HCT116 (cell line): ENCODE results near the gene CDC6. TPM values are rescaled to one million over a fixed set of nuclear protein-coding genes. Genes with fewer than 3 reads are reported as not detected.

Experiments
- ATAC-seq: fragments of 200-7000 bp; cut with Tn5 transposase; 2 replicates; pipeline ENCODE4 v1.9.1; 2020; ENCODE audit warnings: mild to moderate bottlenecking, moderate library complexity
- BruUV-seq: library from RNA; stranded (reverse); fragments of 400-500 nt; replicated peaks from 2 replicates; lab custom pipeline; 2021; lab: Mats Ljungman, UMichigan
- CTCF ChIA-PET: fragments of 300-600 bp; sonication (Branson Sonifier 250); formaldehyde crosslinking; loops from one replicate; lab custom pipeline; 2021; ENCODE audit warnings: antibody characterized with exemption; lab: Charles Lee
- POLR2A ChIA-PET: fragments of 300-600, 350-600 bp; sonication (Branson Sonifier 250); formaldehyde crosslinking; loops from one replicate; lab custom pipeline; 2021; ENCODE audit warnings: antibody characterized with exemption; lab: Charles Lee
- RAD21 ChIA-PET, 2 experiments: fragments of 300-600 bp; sonication (Branson Sonifier 250); formaldehyde crosslinking; loops; one replicate each; lab custom pipeline; 2023; ENCODE audit warnings: low total read pairs in 2 of 2; ENCODE audit not compliant: uncharacterized antibody in 2 of 2, unreplicated experiment in 2 of 2, low non-redundant PET in 1 of 2; lab: Charles Lee
- DNase-seq: peaks from one replicate; pipeline ENCODE4 v3.0.0-alpha.2; 2010; ENCODE audit warnings: low read depth, low spot score
- H2AFZ ChIP-seq: fragments of 200-600 bp; shearing (Covaris generic), sonication (generic); 2 replicates; pipeline ENCODE4 v1.6.1; 2017; ENCODE audit warnings: low read depth, mixed run types, mixed read lengths, antibody characterized with exemption, low read length; ENCODE audit not compliant: poor library complexity, severe bottlenecking
- H3K27ac ChIP-seq: 2 replicates; pipeline ENCODE4 v1.5.1; 2012; ENCODE audit warnings: low read depth, low read length
- H3K27me3 ChIP-seq: fragments of 200-600 bp; sonication (generic); 2 replicates; pipeline ENCODE4 v1.6.1; 2016; ENCODE audit warnings: mixed run types, low read length, mixed read lengths; ENCODE audit not compliant: insufficient read depth
- H3K36me3 ChIP-seq, 2 experiments: fragments of 200-500 bp in 1 of 2; fragments of 200-600 bp in 1 of 2; sonication (Bioruptor generic) in 1 of 2; sonication (generic) in 1 of 2; 2 replicates each; pipeline versions ENCODE4 v1.5.1 to v1.6.1; 2014 to 2016; ENCODE audit warnings: low read length in 2 of 2, inconsistent platforms in 1 of 2, mixed read lengths in 1 of 2, mixed run types in 1 of 2; ENCODE audit not compliant: insufficient read depth in 2 of 2, control insufficient read depth in 1 of 2
- H3K4me1 ChIP-seq, 2 experiments: fragments of 200-600 bp in 1 of 2; sonication (generic) in 1 of 2; 2 replicates each; pipeline versions ENCODE4 v1.5.1 to v1.6.1; 2012 to 2017; ENCODE audit warnings: low read length in 2 of 2, inconsistent platforms in 1 of 2, mild to moderate bottlenecking in 1 of 2, mixed read lengths in 1 of 2, mixed run types in 1 of 2, moderate library complexity in 1 of 2; ENCODE audit not compliant: insufficient read depth in 2 of 2, control insufficient read depth in 1 of 2
- H3K4me2 ChIP-seq: fragments of 200-600 bp; sonication (generic); 2 replicates; pipeline ENCODE4 v1.6.1; 2017; ENCODE audit warnings: mixed run types, low read length, mixed read lengths
- H3K4me3 ChIP-seq, 2 experiments: fragments of 200-600 bp in 1 of 2; sonication (generic) in 1 of 2; replicated peaks in 1 of 2; 2 replicates each; pipeline ENCODE4 v1.5.1; 2011 to 2016; ENCODE audit warnings: low read length in 2 of 2, control low read depth in 1 of 2, low read depth in 1 of 2, mild to moderate bottlenecking in 1 of 2, mixed read lengths in 1 of 2, mixed run types in 1 of 2
- H3K79me2 ChIP-seq: fragments of 200-600 bp; sonication (generic); 2 replicates; pipeline ENCODE4 v1.6.1; 2017; ENCODE audit warnings: mild to moderate bottlenecking, mixed run types, low read length, moderate library complexity, mixed read lengths; ENCODE audit not compliant: insufficient read depth
- H3K9ac ChIP-seq: fragments of 200-600 bp; sonication (generic); 2 replicates; pipeline ENCODE4 v1.6.1; 2016; ENCODE audit warnings: low read length, mixed read lengths
- H3K9me2 ChIP-seq: fragments of 200-600 bp; sonication (generic), shearing (Covaris generic); 2 replicates; pipeline ENCODE4 v1.6.1; 2017; ENCODE audit warnings: mixed run types, mild to moderate bottlenecking, moderate library complexity; ENCODE audit not compliant: insufficient read depth
- H3K9me3 ChIP-seq, 2 experiments: fragments of 200-500 bp in 1 of 2; fragments of 200-600 bp in 1 of 2; sonication (Bioruptor generic) in 1 of 2; sonication (generic) in 1 of 2; 2 replicates each; pipeline ENCODE4 v1.6.1; 2014 to 2017; ENCODE audit warnings: low read length in 2 of 2, mixed read lengths in 2 of 2, inconsistent platforms in 1 of 2, low read depth in 1 of 2, mild to moderate bottlenecking in 1 of 2, mixed run types in 1 of 2, moderate library complexity in 1 of 2; ENCODE audit not compliant: control insufficient read depth in 1 of 2, insufficient read depth in 1 of 2
- H4K20me1 ChIP-seq: fragments of 200-600 bp; sonication (generic), shearing (Covaris generic); 2 replicates; pipeline ENCODE4 v1.6.1; 2017; ENCODE audit warnings: mixed run types, mild to moderate bottlenecking, moderate library complexity; ENCODE audit not compliant: insufficient read depth
- EGR1 ChIP-seq: IDR thresholded peaks from 2 replicates; pipeline ENCODE4 v1.6.1; 2012; ENCODE audit warnings: low read depth
- EZH2 ChIP-seq: fragments of 200-600 bp; sonication (generic); IDR thresholded peaks from 2 replicates; pipeline ENCODE4 v1.6.1; 2017; ENCODE audit warnings: antibody characterized with exemption, mixed run types
- EZH2phosphoT487 ChIP-seq: fragments of 200-600 bp; IDR thresholded peaks from 2 replicates; pipeline ENCODE4 v1.6.1; 2018; ENCODE audit warnings: antibody characterized with exemption, borderline replicate concordance
- JUND ChIP-seq: IDR thresholded peaks from 2 replicates; pipeline ENCODE4 v1.6.1; 2012
- SIN3A ChIP-seq: IDR thresholded peaks from 2 replicates; pipeline ENCODE4 v1.6.1; 2012; ENCODE audit warnings: low read depth
- SP1 ChIP-seq: IDR thresholded peaks from 2 replicates; pipeline ENCODE4 v1.6.1; 2012; ENCODE audit warnings: low read depth
- YY1 ChIP-seq: IDR thresholded peaks from 2 replicates; pipeline ENCODE4 v1.6.1; 2011; ENCODE audit warnings: low read length, low read depth, moderate library complexity, mild to moderate bottlenecking; ENCODE audit not compliant: insufficient replicate concordance; ENCODE audit errors: extremely low read depth
- ZFX ChIP-seq: fragments of 450-650 bp; IDR thresholded peaks from 2 replicates; pipeline ENCODE4 v1.6.1; 2017
- ZNF274 ChIP-seq: fragments of 200-500 bp; sonication (Bioruptor generic); IDR thresholded peaks from 2 replicates; pipeline ENCODE4 v1.6.1; 2014; ENCODE audit warnings: mild to moderate bottlenecking, low read depth, low read length, inconsistent platforms
- intact Hi-C: fragments of 100-400 bp; cut with micrococcal nuclease; formaldehyde crosslinking; loops from 2 replicates; pipeline ENCODE4 v1.10.0; 2022
- total RNA-seq: library from RNA; stranded (reverse); gene quantifications from one replicate; pipeline ENCODE4 v1.2.1, GENCODE V29; 2021; ENCODE audit not compliant: unreplicated experiment
- TF ChIP-seq, protein P1 (sequence below): IDR thresholded peaks from 2 replicates; pipeline ENCODE4 v1.6.1; 2011; ENCODE audit warnings: mild to moderate bottlenecking, low read length, moderate library complexity; ENCODE audit not compliant: insufficient replicate concordance; ENCODE audit errors: extremely low read depth
- TF ChIP-seq, protein P2 (sequence below): IDR thresholded peaks from 2 replicates; pipeline ENCODE4 v1.6.1; 2012

Gene CDC6
- total RNA-seq, 1 experiment from 2014 or later, result 117 TPM

DNA sequence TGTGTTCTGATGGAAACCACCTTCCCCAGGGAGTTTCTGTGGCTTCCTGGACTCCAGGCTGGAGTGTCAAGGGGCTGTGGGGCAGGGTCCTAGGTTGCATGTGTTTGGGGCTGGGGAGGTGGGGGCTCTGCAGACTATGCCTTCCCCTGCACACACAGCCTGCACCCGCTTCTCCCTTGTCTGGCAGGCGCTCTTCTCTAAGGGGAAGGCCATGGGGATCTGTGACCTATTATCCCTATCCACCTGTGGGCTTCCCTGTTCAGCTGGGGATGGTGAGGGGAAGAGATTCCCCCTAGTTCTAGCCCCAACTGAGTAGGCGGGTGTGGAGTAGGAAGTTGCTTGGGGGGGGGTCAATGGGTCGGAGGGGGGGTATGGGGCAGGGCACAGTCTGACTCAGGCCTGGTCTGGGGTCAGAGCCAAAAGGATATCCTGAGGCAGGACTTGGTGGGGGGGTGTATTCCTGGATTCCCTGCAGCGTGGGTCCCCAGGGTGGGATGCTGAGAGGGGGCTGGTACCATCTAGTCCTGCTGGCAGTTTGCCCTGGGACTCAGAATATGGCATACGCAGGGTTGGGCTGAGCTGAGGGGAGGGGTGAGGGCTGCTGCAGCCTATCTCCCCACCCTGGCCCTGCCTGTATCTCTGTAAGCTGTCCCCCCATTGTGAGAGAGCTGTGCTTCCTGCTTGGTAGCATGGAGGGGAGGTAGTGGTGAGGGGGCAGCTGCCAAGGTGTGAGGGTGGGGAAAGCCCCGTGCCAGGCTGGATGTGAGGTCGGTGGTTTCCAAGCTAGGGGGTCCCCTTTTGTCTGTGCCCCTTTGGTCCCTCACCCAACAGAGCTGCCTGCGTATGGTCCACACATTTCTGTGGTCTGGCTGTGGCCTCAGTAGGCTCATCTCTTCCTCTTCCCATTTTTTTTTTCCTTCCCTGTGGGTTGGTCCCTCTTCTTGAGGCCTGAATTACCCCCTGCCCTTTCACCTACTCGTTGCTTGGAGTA, 36.0 kb downstream of the CDC6 start:
- intact Hi-C loops, result no loop called here
- H3K4me3 ChIP-seq, result no peak overlapping the region
- TF ChIP-seq JUND, result no peak
- TF ChIP-seq, protein P1, sequence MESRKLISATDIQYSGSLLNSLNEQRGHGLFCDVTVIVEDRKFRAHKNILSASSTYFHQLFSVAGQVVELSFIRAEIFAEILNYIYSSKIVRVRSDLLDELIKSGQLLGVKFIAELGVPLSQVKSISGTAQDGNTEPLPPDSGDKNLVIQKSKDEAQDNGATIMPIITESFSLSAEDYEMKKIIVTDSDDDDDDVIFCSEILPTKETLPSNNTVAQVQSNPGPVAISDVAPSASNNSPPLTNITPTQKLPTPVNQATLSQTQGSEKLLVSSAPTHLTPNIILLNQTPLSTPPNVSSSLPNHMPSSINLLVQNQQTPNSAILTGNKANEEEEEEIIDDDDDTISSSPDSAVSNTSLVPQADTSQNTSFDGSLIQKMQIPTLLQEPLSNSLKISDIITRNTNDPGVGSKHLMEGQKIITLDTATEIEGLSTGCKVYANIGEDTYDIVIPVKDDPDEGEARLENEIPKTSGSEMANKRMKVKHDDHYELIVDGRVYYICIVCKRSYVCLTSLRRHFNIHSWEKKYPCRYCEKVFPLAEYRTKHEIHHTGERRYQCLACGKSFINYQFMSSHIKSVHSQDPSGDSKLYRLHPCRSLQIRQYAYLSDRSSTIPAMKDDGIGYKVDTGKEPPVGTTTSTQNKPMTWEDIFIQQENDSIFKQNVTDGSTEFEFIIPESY, result no peak
- TF ChIP-seq EGR1, result no peak
- TF ChIP-seq, protein P2, sequence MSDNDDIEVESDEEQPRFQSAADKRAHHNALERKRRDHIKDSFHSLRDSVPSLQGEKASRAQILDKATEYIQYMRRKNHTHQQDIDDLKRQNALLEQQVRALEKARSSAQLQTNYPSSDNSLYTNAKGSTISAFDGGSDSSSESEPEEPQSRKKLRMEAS, result no peak
- no peak for TF ChIP-seq YY1
- TF ChIP-seq EZH2phosphoT487, result no peak
- no peak for TF ChIP-seq SP1
- no peak for TF ChIP-seq SIN3A
- TF ChIP-seq ZNF274, result no peak
- TF ChIP-seq ZFX, result no peak
- TF ChIP-seq EZH2, result no peak
- ChIA-PET RAD21 (interaction anchor here in 1 of 2 experiments (0.7 kb wide), 1 partner anchor 17 kb away, joined by 3 read pairs; no protein-coding TSS in a partner anchor), CTCF (no interaction called here), POLR2A (interaction anchor here (1.0 kb wide), 1 partner anchor 10 kb away, joined by 5 read pairs; no protein-coding TSS in a partner anchor)
- peak overlapping the region; percentile 10; the same call in 1 of the 2 replicates for H3K27ac ChIP-seq
- no peaks in the 10 kb centered on the region for H3K27me3 ChIP-seq
- peaks cover 97% of the 10 kb centered on the region for H3K79me2 ChIP-seq
- ATAC-seq (no peak), DNase-seq (no peak)
- H3K4me1 ChIP-seq, result peaks cover 35 to 59% of the 10 kb centered on the region in 2 experiments
- H3K9ac ChIP-seq, result peak overlapping the region; percentile 66
- H4K20me1 ChIP-seq, result no peaks in the 10 kb centered on the region
- no peaks in the 10 kb centered on the region for H3K36me3 ChIP-seq
- no peak overlapping the region for H2AFZ ChIP-seq
- H3K9me3 ChIP-seq, result no peaks in the 10 kb centered on the region
- peak overlapping the region; percentile 95 for H3K4me2 ChIP-seq
- no peaks in the 10 kb centered on the region for H3K9me2 ChIP-seq
- no TSS peak for BruUV-seq
